Astrocyte (in vitro differentiated cells and primary cell): ENCODE data around the gene ADAT1. TPM values are rescaled to one million over a fixed set of nuclear protein-coding genes. Genes with fewer than 3 reads are reported as not detected.

ENCODE experiments used
- DNase-seq: peaks from one replicate; pipeline ENCODE4 v3.0.0-alpha.2; 2010; ENCODE audit warnings: low read depth
- FAIRE-seq: peaks from 2 replicates; lab custom pipeline; 2011; peaks lifted over from hg19 to GRCh38; lab: Jason Lieb, UNC
- H2AFZ ChIP-seq: 2 replicates; pipeline ENCODE4 v1.6.0; 2012; ENCODE audit warnings: low read depth, low read length, inconsistent platforms
- H3K27ac ChIP-seq: 2 replicates; pipeline ENCODE4 v1.5.1; 2011; ENCODE audit warnings: low read depth, low read length, inconsistent platforms
- H3K27me3 ChIP-seq: 2 replicates; pipeline ENCODE4 v1.6.0; 2011; ENCODE audit warnings: low read length, inconsistent platforms; ENCODE audit not compliant: insufficient read depth
- H3K36me3 ChIP-seq: 2 replicates; pipeline ENCODE4 v1.5.1; 2011; ENCODE audit warnings: low read length, inconsistent platforms; ENCODE audit not compliant: insufficient read depth
- H3K4me1 ChIP-seq: 2 replicates; pipeline ENCODE4 v1.5.1; 2011; ENCODE audit warnings: low read length, inconsistent platforms; ENCODE audit not compliant: insufficient read depth
- H3K4me2 ChIP-seq: 2 replicates; pipeline ENCODE4 v1.6.0; 2012; ENCODE audit warnings: low read length, inconsistent platforms
- H3K4me3 ChIP-seq: 2 replicates; pipeline ENCODE4 v1.5.1; 2011; ENCODE audit warnings: low read depth, mild to moderate bottlenecking, low read length, inconsistent platforms; ENCODE audit not compliant: insufficient read depth
- H3K79me2 ChIP-seq: 2 replicates; pipeline ENCODE4 v1.6.0; 2012; ENCODE audit warnings: mild to moderate bottlenecking, low read length, inconsistent platforms; ENCODE audit not compliant: insufficient read depth
- H3K9ac ChIP-seq: 2 replicates; pipeline ENCODE4 v1.6.0; 2012; ENCODE audit warnings: mild to moderate bottlenecking, low read length, inconsistent platforms
- H3K9me3 ChIP-seq: 2 replicates; pipeline ENCODE4 v1.5.1; 2012; ENCODE audit warnings: low read depth, mild to moderate bottlenecking, low read length, inconsistent platforms; ENCODE audit not compliant: insufficient read depth
- H4K20me1 ChIP-seq: 2 replicates; pipeline ENCODE4 v1.6.0; 2012; ENCODE audit warnings: low read length, inconsistent platforms; ENCODE audit not compliant: insufficient read depth
- H3K27ac Mint-ChIP-seq: one replicate; pipeline ENCODE4 v1.8.0; 2021; ENCODE audit warnings: mild to moderate bottlenecking, mixed read lengths; ENCODE audit not compliant: unreplicated experiment
- H3K27me3 Mint-ChIP-seq: one replicate; pipeline ENCODE4 v1.8.0; 2021; ENCODE audit warnings: low read depth, mixed read lengths; ENCODE audit not compliant: unreplicated experiment
- H3K36me3 Mint-ChIP-seq: one replicate; pipeline ENCODE4 v1.8.0; 2021; ENCODE audit warnings: low read depth, mixed read lengths; ENCODE audit not compliant: unreplicated experiment
- H3K4me1 Mint-ChIP-seq: one replicate; pipeline ENCODE4 v1.8.0; 2021; ENCODE audit warnings: low read depth, mixed read lengths; ENCODE audit not compliant: unreplicated experiment
- H3K4me3 Mint-ChIP-seq: one replicate; pipeline ENCODE4 v1.8.0; 2021; ENCODE audit warnings: mild to moderate bottlenecking, moderate library complexity, mixed read lengths; ENCODE audit not compliant: unreplicated experiment
- H3K9me3 Mint-ChIP-seq: one replicate; pipeline ENCODE4 v1.8.0; 2021; ENCODE audit warnings: mild to moderate bottlenecking, mixed read lengths; ENCODE audit not compliant: unreplicated experiment
- EZH2 ChIP-seq: IDR thresholded peaks from 2 replicates; pipeline ENCODE4 v1.6.1; 2012; ENCODE audit warnings: mild to moderate bottlenecking, low read length, inconsistent platforms; ENCODE audit not compliant: insufficient read depth
- total RNA-seq: library from RNA; stranded (reverse); gene quantifications from 2 replicates; pipeline ENCODE4 v1.2.1, GENCODE V29; 2021
- TF ChIP-seq, protein P1 (sequence below): IDR thresholded peaks from 2 replicates; pipeline ENCODE4 v1.5.1; 2011; ENCODE audit warnings: low read depth, mild to moderate bottlenecking, inconsistent platforms, low read length, moderate library complexity; ENCODE audit not compliant: insufficient read depth

The ADAT1 gene
- total RNA-seq, 1 donor from 2014 or later: 37.9 TPM

DNA sequence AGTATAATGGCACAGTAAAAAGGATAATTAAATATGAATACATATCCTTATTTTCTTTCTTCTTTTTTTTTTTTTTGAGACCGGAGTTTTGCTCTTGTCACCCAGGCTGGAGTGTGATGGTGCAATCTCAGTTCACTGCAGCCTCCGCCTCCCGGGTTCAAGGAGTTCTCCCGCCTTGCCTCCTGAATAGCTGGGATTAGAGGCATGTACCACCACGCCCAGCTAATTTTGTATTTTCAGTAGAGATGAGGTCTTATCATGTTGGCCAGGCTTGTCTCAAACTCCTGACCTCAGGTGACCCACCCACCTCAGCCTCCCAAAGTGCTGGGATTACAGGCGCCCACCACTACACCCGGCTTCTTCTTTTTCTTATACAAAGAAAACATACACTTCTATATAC is 44.9 kb downstream of the ADAT1 start:
- Mint-ChIP-seq H3K4me1 (no peaks in the 10 kb centered on the region), H3K27ac (no peak overlapping the region), H3K27me3 (no peaks in the 10 kb centered on the region), H3K36me3 (peaks cover 14% of the 10 kb centered on the region), H3K4me3 (no peak overlapping the region), H3K9me3 (no peaks in the 10 kb centered on the region)
- no peak for DNase-seq
- no peak overlapping the region for H2AFZ ChIP-seq
- H3K27ac ChIP-seq: no peak overlapping the region
- H3K4me1 ChIP-seq: no peaks in the 10 kb centered on the region
- peaks cover 16% of the 10 kb centered on the region for H3K79me2 ChIP-seq
- peaks cover 35% of the 10 kb centered on the region for H3K36me3 ChIP-seq
- FAIRE-seq: no peak
- no peaks in the 10 kb centered on the region for H3K9me3 ChIP-seq
- H3K4me2 ChIP-seq: no peak overlapping the region
- H3K9ac ChIP-seq: no peak overlapping the region
- no peak overlapping the region for H3K4me3 ChIP-seq
- H3K27me3 ChIP-seq: no peaks in the 10 kb centered on the region
- H4K20me1 ChIP-seq: peaks cover 34% of the 10 kb centered on the region
- no peak for TF ChIP-seq EZH2
- TF ChIP-seq, protein P1, sequence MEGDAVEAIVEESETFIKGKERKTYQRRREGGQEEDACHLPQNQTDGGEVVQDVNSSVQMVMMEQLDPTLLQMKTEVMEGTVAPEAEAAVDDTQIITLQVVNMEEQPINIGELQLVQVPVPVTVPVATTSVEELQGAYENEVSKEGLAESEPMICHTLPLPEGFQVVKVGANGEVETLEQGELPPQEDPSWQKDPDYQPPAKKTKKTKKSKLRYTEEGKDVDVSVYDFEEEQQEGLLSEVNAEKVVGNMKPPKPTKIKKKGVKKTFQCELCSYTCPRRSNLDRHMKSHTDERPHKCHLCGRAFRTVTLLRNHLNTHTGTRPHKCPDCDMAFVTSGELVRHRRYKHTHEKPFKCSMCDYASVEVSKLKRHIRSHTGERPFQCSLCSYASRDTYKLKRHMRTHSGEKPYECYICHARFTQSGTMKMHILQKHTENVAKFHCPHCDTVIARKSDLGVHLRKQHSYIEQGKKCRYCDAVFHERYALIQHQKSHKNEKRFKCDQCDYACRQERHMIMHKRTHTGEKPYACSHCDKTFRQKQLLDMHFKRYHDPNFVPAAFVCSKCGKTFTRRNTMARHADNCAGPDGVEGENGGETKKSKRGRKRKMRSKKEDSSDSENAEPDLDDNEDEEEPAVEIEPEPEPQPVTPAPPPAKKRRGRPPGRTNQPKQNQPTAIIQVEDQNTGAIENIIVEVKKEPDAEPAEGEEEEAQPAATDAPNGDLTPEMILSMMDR: no peak

- H3K36me3 Mint-ChIP-seq: peaks cover 19% of the 10 kb centered on the region
- no peak overlapping the region for H3K4me2 ChIP-seq
- DNase-seq (no peak), FAIRE-seq (no peak)
- H3K4me3 Mint-ChIP-seq: no peak overlapping the region
- no peak overlapping the region for H3K9ac ChIP-seq
- peaks cover 22% of the 10 kb centered on the region for H3K79me2 ChIP-seq
- H3K9me3 ChIP-seq: no peaks in the 10 kb centered on the region
- H3K4me1 ChIP-seq: no peaks in the 10 kb centered on the region
- no peaks in the 10 kb centered on the region for H3K27me3 Mint-ChIP-seq
- TF ChIP-seq EZH2: no peak
- TF ChIP-seq, protein P1: no peak
- H4K20me1 ChIP-seq: peaks cover 50% of the 10 kb centered on the region
- H3K27ac ChIP-seq: no peak overlapping the region
- no peak overlapping the region for H3K4me3 ChIP-seq
- H3K27me3 ChIP-seq: no peaks in the 10 kb centered on the region
- no peak overlapping the region for H2AFZ ChIP-seq
- no peaks in the 10 kb centered on the region for H3K4me1 Mint-ChIP-seq
- no peaks in the 10 kb centered on the region for H3K9me3 Mint-ChIP-seq
- H3K27ac Mint-ChIP-seq: no peak overlapping the region
- H3K36me3 ChIP-seq: peaks cover 46% of the 10 kb centered on the region
Observed at GRCh38 chr16:75576384-75576811, 46.7 kb downstream of the ADAT1 start.

GRCh38 chr16:75575958-75576357 is 47.1 kb downstream of the ADAT1 start:
- H2AFZ ChIP-seq: no peak overlapping the region
- no peak overlapping the region for H3K27ac ChIP-seq
- Mint-ChIP-seq H3K36me3 (peaks cover 17% of the 10 kb centered on the region), H3K27ac (no peak overlapping the region), H3K4me1 (no peaks in the 10 kb centered on the region), H3K27me3 (no peaks in the 10 kb centered on the region), H3K4me3 (no peak overlapping the region), H3K9me3 (no peaks in the 10 kb centered on the region)
- no peak for DNase-seq
- no peaks in the 10 kb centered on the region for H3K27me3 ChIP-seq
- peaks cover 54% of the 10 kb centered on the region for H4K20me1 ChIP-seq
- no peaks in the 10 kb centered on the region for H3K9me3 ChIP-seq
- H3K36me3 ChIP-seq: peaks cover 46% of the 10 kb centered on the region
- H3K4me2 ChIP-seq: no peak overlapping the region
- no peak for FAIRE-seq
- H3K4me1 ChIP-seq: no peaks in the 10 kb centered on the region
- H3K79me2 ChIP-seq: peaks cover 22% of the 10 kb centered on the region
- TF ChIP-seq, protein P1: no peak
- TF ChIP-seq EZH2: no peak
- no peak overlapping the region for H3K4me3 ChIP-seq
- no peak overlapping the region for H3K9ac ChIP-seq
